K562 (cell line): Measurements from ENCODE around the gene U2SURP. TPM values are rescaled to one million over a fixed set of nuclear protein-coding genes. Genes with fewer than 3 reads are reported as not detected.

Experiments
- BRF1 ChIP-seq: IDR thresholded peaks from 3 replicates; pipeline ENCODE4 v1.6.1; 2011; ENCODE audit warnings: borderline replicate concordance, mild to moderate bottlenecking; ENCODE audit not compliant: insufficient read length; ENCODE audit errors: extremely low read depth
- CTCF ChIP-seq, 3 experiments: IDR thresholded peaks in 2 of 3; conservative IDR thresholded peaks in 1 of 3; 2 replicates each; pipeline ENCODE4 v1.5.1; 2011 to 2012; ENCODE audit warnings: low read length in 3 of 3, mild to moderate bottlenecking in 3 of 3, control low read depth in 2 of 3, improper control_type of control experiment in 1 of 3, inconsistent platforms in 1 of 3, low read depth in 1 of 3, mixed read lengths in 1 of 3, moderate library complexity in 1 of 3; ENCODE audit not compliant: insufficient read depth in 2 of 3
- ESRRB ChIP-seq: fragments of 250-450 bp; sonication (Bioruptor Pico); IDR thresholded peaks from 2 replicates; pipeline ENCODE4 v1.5.0; 2020; ENCODE audit warnings: mild to moderate bottlenecking, moderate library complexity, borderline replicate concordance
- HBP1 ChIP-seq: fragments of 450-650 bp; formaldehyde crosslinking; IDR thresholded peaks from 2 replicates; pipeline ENCODE4 v1.4.0; 2022; ENCODE audit warnings: missing genetic modification characterization
- HINFP ChIP-seq: fragments of 450-650 bp; conservative IDR thresholded peaks from 2 replicates; pipeline ENCODE4 v1.6.1; 2016; ENCODE audit warnings: missing genetic modification characterization, low read depth, mild to moderate bottlenecking, control low read depth, missing compliant biosample characterization
- HNRNPL ChIP-seq: fragments of 200-400 bp; formaldehyde crosslinking; IDR thresholded peaks from 2 replicates; pipeline ENCODE4 v1.6.1; 2017; ENCODE audit warnings: low read depth, mild to moderate bottlenecking, low read length
- IRF1 ChIP-seq: sonication (generic); formaldehyde crosslinking; IDR thresholded peaks from 2 replicates; pipeline ENCODE4 v1.8.0; 2022; ENCODE audit warnings: missing genetic modification reagents, mild to moderate bottlenecking, borderline replicate concordance
- JUN ChIP-seq, 2 experiments: sonication (generic) in 1 of 2; formaldehyde crosslinking in 1 of 2; IDR thresholded peaks; 2 replicates each; pipeline versions ENCODE4 v1.6.1 to v1.8.0; 2012 to 2022; ENCODE audit warnings: borderline replicate concordance in 2 of 2, mild to moderate bottlenecking in 2 of 2, improper control_type of control experiment in 1 of 2, low read depth in 1 of 2, low read length in 1 of 2, missing genetic modification reagents in 1 of 2
- MAX ChIP-seq: sonication (generic); formaldehyde crosslinking; IDR thresholded peaks from 2 replicates; pipeline ENCODE4 v1.9.0; 2022; ENCODE audit warnings: mild to moderate bottlenecking, missing genetic modification reagents
- MYNN ChIP-seq, 2 experiments: sonication (generic); formaldehyde crosslinking in 1 of 2; IDR thresholded peaks; 2 replicates each; pipeline versions ENCODE4 v1.5.0 to v1.6.1; 2016 to 2020; ENCODE audit warnings: antibody characterized with exemption in 1 of 2, missing genetic modification reagents in 1 of 2
- NFRKB ChIP-seq: fragments of 450-650 bp; IDR thresholded peaks from 2 replicates; pipeline ENCODE4 v1.6.1; 2016; ENCODE audit warnings: low read depth
- PKNOX1 ChIP-seq: fragments of 450-650 bp; IDR thresholded peaks from 2 replicates; pipeline ENCODE4 v1.6.1; 2016
- POLR2AphosphoS2 ChIP-seq: IDR thresholded peaks from 2 replicates; pipeline ENCODE4 v1.6.1; 2012; ENCODE audit warnings: low read length, improper control_type of control experiment
- SNAPC5 ChIP-seq: fragments of 250-450 bp; sonication (Bioruptor Pico); IDR thresholded peaks from 2 replicates; pipeline ENCODE4 v1.8.0; 2021; ENCODE audit warnings: moderate library complexity, mild to moderate bottlenecking, inconsistent platforms
- TBP ChIP-seq: optimal IDR thresholded peaks from 2 replicates; pipeline ENCODE3; 2011; ENCODE audit warnings: low read depth, low read length, improper control_type of control experiment
- THRB ChIP-seq: fragments of 450-650 bp; formaldehyde crosslinking; conservative IDR thresholded peaks from 2 replicates; pipeline ENCODE4 v1.4.0; 2022; ENCODE audit warnings: mild to moderate bottlenecking, missing genetic modification characterization
- ZNF12 ChIP-seq: sonication (generic); formaldehyde crosslinking; IDR thresholded peaks from 2 replicates; pipeline ENCODE4 v1.4.0; 2020; ENCODE audit warnings: mild to moderate bottlenecking, missing genetic modification reagents
- ZNF507 ChIP-seq: conservative IDR thresholded peaks from 2 replicates; pipeline ENCODE4 v1.6.1; 2017; ENCODE audit warnings: missing genetic modification characterization, missing compliant biosample characterization
- ZNF79 ChIP-seq: fragments of 250-450 bp; sonication (Bioruptor Pico); IDR thresholded peaks from 2 replicates; pipeline ENCODE4 v1.4.0; 2020; ENCODE audit warnings: low read depth, mild to moderate bottlenecking, moderate library complexity
- polyA plus RNA-seq, 8 experiments: library from polyadenylated mRNA; depleted of rRNA in 4 of 8; stranded (reverse) in 5 of 8; unstranded in 3 of 8; fragments of >200 nt; fragmentation: Nextera tagmentation in 2 of 8; fragmentation: Illumina TruSeq in 1 of 8; extraction: Ambion mirVana in 2 of 8; extraction: Trizol in 1 of 8; gene quantifications; 2 replicates each; pipeline versions ENCODE4 v1.2.1 to v1.2.3, GENCODE V29; 2011 to 2014; ENCODE audit warnings: inconsistent platforms in 1 of 8, missing spikeins in 1 of 8
- total RNA-seq, 7 experiments: library from RNA; depleted of rRNA in 6 of 7; stranded (reverse); fragments of >200 nt in 6 of 7; fragmentation: Illumina TruSeq in 2 of 7; extraction: Trizol in 2 of 7; gene quantifications; 2 replicates each; pipeline versions ENCODE4 v1.2.1 to v1.2.3, GENCODE V29; 2011 to 2021; ENCODE audit warnings: low replicate concordance in 1 of 7

The U2SURP gene
- total and polyA plus RNA-seq, 9 of the 15 experiments (the other 6 are each of a cell fraction or from before 2014, with no cell fraction given) = 128 to 322 (median 191) TPM

GRCh38 chr3:143065364-143065763 lies 64.0 kb downstream of the U2SURP start (continued):
- TF ChIP-seq PKNOX1 (no peak), MAX (CRISPR knock-in tag) (no peak), HBP1 (CRISPR knock-in tag) (peak; percentile 74; the same call in 1 of the 2 replicates), SNAPC5 (CRISPR knock-in tag) (no peak), HINFP (no peak), ESRRB (no peak), ZNF507 (tag) (no peak), THRB (peak; percentile 89; the same call in 1 of the 2 replicates), ZNF79 (no peak), POLR2AphosphoS2 (peak; percentile 83), TBP (no peak), IRF1 (CRISPR knock-in tag) (no peak), MYNN (IDR thresholded peaks at IDR 0.05) (no peak), MYNN (CRISPR knock-in tag; IDR thresholded peaks at IDR 0.05) (no peak), ZNF12 (CRISPR knock-in tag) (no peak), JUN (IDR thresholded peaks at IDR 0.05; ENCODE audit: borderline replicate concordance, low read depth, low read length) (no peak), JUN (CRISPR knock-in tag; IDR thresholded peaks at IDR 0.05; ENCODE audit: borderline replicate concordance) (no peak), CTCF (IDR thresholded peaks at IDR 0.05 in 2 of 3, conservative IDR thresholded peaks at IDR 0.05 in 1 of 3; ENCODE audit: insufficient read depth in 2 of 3, low read depth in 1 of 3, low read length in 3 of 3) (no peak), BRF1 (no peak), HNRNPL (no peak), NFRKB (no peak)
